ENCODE data around the gene PLIN3.
"Not testable (repeated sequence)": the region's sequence is repeated elsewhere in the genome, so short reads cannot be mapped to it uniquely, and the experiment has no call there.

PLIN3 gene

DNA sequence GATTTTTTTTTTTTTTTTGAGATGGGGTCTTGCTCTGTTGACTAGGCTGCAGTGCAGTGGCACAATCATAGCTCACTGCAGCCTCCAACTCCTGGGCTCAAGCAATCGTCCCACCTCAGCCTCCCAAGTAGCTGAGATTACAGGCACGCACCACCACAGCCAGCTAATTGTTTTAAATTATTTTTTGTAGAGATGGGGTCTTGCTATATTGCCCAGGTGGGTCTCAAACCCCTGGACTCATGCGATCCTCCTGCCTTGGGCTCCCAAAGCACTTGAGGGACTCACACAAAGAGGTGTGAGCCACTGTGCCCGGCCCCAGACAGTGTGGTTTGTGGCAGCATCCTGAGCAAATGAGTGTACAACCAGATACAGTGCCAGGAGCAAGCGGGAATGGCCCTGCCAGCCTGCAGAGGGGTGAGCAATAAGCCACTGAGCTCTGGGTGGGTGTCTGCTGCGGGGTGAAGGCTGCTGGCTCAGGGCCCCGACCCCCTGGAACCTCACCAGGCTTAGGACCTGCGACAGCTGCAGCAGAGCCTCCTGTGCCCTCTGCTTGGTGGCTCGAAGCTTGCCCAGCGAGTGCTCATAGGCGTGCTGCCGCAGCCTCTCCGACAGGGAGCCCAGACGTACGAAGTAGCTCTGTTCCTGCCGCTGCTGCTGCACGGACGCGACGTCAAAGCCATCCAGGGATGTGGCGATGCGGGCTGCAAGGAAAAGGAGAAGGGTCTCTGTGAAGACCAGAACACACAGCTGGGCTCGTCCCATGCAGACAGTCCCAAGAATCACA, 20.1 kb downstream of the PLIN3 start:
- no peak for DNase-seq (ENCODE audit: low spot score)

DNA sequence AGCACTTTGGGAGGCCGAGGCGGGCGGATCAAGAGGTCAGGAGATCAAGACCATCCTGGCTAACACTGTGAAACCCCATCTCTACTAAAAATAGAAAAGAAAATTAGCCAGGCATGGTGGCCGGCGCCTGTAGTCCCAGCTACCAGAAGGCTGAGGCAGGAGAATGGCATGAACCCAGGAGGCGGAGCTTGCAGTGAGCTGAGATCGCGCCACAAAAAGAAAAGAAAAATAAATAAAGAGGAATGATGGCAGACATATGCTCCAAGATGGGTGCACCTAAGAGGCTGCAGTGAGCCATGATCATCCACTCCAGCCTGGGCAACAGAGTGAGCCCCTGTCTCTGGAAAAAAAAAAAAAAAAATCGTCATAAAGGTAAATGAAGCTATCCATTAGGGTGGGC, 21.5 kb downstream of the PLIN3 start:
- DNase-seq (ENCODE audit: low spot score) = peak; percentile 66

DNA sequence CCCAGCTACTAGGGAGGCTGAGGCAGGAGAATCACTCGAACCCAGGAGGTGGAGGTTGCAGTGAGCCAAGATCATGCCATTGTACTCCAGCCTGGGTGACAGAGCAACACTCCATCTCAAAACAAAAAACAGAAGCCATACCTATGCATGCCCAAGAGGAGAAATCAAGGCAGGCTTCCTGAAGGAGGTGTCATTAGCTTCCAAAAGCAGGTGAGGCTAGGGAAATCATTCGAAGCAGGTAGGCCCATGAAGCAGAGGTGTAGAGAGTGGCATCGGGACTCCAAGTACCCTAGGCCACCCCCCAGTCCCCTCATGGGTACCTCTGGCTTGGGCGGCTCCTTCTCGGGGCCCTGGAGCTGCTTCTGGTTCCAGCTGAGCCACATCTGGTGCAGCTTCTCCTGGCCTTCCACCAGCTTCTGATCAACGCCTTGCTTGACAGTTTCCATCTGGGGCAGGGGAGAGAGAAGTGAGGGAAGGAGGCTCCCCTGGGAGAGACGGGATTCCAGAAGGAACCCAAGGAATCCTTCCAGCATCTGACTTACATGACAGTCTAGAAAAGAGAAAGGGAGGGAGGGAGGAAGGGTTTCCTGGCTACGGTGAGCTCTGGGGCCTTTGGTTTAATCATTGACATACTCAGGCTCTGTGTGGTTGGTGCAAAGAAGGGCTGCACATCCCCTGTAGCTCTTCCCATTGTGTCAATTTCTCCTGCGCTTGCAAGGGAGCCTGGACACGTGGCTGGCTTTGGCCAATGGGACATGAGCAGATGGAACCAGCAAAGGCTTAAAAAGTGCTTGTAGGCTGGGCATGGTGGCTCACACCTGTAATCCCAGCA, 22.9 kb downstream of the PLIN3 start:
- peak; percentile 90 for DNase-seq (ENCODE audit: low spot score)

DNA sequence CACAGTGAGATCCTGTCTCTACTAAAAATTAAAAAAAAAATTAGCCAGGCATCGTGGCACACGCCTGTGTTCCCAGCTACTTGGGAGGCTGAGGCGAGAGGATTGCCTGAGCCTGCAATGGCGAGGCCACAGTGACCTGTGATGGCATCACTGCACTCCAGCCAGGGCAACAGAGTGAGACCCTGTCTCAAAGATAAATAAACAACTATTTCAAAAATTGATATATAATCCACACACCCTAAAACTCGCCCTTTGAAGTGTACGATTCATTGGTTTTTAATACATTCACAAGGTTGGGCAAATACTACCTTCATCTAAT, 23.9 kb downstream of the PLIN3 start:
- no peak for DNase-seq (ENCODE audit: low spot score)

DNA sequence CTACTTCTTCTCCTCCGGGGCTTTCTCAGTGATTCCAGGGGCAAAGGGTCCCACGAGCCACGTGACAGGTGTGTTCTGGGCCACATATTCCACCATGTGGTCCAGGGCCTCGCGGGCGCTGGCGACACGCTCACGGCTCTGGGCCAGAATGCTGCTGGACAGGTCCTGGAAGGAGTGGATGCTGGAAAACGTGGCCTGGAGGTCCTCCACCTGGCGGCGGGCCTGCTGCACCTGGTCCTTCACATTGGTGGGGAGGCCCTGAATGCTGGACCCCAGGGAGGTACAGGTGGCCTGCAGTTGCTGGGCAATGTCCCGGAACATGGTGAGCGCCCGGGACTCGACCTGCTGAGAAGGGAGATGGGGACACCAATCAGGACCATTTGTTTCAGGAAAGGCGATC, 28.3 kb downstream of the PLIN3 start:
- DNase-seq (ENCODE audit: low spot score) = no peak

DNA sequence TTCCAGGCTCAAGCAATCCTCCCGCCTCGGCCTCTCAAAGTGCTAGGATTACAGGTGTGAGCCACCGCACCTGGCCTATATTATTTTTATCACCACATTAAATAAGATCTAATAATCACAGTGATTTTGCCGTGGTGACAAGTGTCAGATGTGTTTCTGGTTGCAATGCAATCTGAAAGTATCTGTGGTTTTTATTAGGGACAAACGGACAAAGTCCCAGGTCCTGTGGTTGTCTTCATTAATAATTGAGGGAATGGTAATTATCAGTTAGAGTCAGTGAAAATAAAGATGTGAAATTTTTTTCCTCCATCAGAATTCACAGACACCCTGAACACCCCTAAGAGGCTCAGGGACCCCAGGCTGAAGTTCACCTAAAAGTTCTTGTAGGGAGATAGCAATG, 34.7 kb downstream of the PLIN3 start:
- DNase-seq (ENCODE audit: low spot score) = no peak

DNA sequence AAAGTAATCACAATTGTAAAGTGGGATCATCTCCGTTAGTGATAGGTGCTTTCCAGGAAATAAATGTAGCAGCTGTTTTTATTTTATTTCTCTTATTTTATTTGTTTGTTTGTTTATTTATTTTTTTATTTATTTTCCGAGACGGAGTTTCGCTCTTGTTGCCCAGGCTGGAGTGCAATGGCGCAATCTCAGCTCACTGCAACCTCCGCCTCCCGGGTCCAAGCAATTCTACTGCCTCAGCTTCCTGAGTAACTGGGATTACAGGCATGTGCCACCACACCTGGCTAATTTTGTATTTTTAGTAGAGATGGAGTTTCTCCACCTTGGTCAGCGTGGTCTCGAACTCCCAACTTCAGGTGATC, 35.5 kb downstream of the PLIN3 start:
- not testable (repeated sequence) for DNase-seq (ENCODE audit: low spot score)

DNA sequence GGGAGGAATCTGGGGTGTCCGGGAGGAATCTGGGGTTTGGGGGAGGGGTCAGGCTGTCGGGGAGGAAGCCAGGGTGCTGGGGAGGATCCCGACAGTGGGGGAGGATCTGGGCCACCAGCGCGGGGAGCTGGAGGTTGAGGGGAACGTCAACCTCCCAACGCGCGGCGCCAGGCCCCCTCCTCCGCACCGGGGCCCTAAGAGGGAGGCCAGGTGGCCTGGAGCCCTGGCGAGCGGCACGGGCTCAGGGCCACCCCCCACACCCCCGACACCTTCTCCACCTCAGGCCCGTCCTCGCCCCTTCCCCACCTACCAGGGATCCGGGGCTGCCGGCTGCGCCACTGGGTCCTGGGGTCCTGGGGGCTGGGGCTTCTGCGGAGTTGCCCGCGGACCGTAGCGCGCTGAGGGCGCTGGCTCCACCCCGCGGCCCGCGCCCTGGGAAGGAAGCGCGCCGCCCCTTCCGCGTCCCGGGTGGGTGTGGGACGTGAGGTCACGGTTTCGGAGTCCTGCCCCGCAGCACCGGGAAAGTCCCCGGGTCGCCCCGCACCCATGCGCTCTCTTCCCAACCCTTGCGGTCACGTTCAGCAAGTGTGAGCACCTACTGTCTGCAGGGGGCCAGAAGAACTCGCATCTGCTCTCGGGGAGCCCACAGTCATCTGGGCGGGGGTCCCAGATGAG, 36.0 kb downstream of the PLIN3 start, which contains the start of gene TICAM1:
TSS of gene TICAM1 (minus strand) at position 409 of the 675 bp plus-strand sequence. CDS start 13,335 bp downstream, outside the sequence.
- DNase-seq (ENCODE audit: low spot score) = peak; percentile 87

DNA sequence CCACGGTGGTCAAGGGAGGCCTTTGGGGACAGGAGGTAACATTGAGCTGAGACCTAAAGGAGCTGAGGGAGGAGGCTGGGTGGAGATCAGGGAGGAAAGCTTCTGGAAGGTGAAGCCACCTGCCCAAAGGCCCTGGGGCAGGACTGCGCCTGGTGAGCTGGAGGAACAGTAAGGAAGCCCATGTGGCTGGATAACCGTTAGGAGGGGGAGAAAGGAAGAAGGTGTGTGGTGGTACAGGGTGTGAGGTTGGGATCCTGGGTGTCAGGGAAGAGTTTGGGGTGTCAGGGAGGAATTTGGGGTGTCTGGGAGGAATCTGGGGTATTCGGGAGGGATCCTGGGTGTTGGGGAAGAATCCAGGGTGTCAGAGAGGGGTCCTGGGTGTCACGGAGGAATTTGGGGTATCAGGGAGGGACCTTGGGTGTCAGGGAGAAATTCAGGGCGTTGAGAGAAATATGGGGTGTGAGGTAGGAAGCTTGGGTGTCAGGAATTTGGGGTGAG, 36.6 kb downstream of the PLIN3 start:
- peak; percentile 16 for DNase-seq (ENCODE audit: low spot score)

DNA sequence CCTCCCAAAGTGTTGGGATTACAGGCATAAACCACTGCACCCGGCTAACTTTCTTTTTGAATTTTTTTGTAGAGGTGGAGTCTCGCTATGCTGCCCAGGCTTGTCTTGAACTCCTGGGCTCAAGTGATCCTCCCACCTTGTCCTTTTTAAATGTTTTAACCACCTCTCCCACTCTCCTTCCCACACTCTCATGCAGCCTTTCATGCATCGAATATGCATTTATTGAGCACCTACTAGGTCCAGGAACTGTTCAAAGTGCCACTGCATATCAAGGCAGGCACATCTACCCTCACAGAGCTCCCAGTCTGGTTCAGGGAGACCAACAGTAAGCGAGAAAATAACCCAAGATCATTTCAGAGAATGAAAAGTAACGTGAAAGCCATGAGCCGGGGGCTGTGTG, 37.1 kb downstream of the PLIN3 start:
- DNase-seq (ENCODE audit: low spot score) = no peak

DNA sequence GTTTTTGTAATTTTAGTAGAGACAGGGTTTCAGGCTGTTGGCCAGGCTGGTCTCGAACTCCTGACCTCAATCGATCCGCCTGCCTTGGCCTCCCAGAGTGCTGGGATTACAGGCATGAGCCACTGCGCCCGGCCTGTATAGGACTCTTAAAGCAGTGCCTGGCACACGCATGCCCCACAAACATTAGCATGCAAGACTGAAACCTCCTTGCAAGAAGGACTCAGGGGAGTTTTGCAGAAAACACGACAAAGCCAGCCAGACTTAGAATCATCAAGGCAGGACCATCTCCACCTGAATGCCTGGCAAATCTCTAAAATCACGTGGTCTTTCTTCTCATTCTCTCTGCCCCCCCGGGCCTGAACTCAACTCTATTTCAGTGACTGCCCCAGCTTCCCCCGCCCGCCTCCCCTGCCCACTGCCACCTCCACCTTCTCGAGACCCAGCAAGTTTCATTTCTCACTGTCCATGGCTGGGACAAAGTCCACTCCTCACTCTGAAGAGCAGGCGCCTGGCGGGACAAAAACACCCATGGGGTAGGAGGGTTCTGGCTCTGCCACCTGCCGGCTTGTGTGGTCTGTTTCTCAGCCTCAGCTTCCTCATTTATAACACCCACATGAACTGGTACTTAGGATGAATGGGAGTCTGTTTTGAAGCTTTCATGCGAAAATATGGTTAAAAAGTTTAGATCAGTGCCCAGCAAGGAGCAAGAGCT, 38.3 kb downstream of the PLIN3 start:
- peak; percentile 54 for DNase-seq (ENCODE audit: low spot score)

DNA sequence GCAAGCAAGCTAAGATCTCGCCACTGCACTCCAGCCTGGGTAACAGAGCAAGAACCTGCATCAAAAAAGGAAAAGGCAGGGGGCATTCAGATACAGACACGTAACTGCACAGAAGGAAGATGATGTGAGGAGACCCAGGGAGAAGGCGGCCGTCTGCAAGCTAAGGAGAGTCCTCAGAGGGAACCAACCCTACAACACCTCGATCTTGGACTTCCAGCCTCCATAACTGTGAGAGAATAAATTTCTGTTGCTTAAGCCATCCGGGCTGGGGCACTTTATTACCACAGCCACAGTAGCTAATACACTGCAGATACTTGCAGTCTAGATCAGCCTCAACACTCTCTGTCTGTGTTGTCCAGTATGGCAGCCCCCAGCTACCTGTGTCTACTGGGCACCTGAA, 43.9 kb downstream of the PLIN3 start:
- DNase-seq (ENCODE audit: low spot score) = no peak

DNA sequence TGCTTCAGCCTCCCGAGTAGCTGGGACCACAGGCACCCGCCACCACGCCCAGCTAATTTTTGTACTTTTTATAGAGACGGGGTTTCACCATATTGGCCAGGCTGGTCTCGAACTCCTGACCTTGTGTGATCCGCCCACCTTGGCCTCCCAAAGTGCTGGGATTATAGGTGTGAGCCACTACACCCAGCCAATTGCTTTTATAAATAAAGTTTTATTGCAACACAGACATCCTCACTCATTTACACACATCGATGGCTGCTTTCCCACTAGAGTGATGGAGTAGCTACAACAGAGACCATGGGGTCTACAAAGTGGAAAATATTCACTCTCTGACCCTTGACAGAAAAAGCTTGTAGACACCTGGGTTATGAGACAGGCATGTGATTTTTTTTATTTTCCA, 45.1 kb downstream of the PLIN3 start:
- not testable (repeated sequence) for DNase-seq (ENCODE audit: low spot score)

DNA sequence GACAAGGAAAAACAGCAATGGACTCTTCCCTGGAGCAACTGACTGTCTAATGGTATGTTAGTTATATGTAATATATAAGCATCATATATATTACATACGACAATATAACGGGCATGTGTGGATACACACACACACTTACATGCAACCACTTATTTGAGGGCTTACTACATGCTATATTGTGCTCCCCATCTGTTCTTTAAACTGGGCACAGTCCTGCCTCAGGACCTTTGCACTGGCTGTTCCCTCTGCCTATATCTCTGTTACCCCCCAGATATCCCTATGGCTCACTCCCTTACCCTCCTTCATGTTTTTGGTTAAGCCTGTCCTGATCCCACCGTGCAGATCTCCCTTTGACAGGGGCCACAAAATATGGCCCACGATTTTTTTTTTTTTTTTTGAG, 46.2 kb downstream of the PLIN3 start:
- DNase-seq (ENCODE audit: low spot score) = no peak

DNA sequence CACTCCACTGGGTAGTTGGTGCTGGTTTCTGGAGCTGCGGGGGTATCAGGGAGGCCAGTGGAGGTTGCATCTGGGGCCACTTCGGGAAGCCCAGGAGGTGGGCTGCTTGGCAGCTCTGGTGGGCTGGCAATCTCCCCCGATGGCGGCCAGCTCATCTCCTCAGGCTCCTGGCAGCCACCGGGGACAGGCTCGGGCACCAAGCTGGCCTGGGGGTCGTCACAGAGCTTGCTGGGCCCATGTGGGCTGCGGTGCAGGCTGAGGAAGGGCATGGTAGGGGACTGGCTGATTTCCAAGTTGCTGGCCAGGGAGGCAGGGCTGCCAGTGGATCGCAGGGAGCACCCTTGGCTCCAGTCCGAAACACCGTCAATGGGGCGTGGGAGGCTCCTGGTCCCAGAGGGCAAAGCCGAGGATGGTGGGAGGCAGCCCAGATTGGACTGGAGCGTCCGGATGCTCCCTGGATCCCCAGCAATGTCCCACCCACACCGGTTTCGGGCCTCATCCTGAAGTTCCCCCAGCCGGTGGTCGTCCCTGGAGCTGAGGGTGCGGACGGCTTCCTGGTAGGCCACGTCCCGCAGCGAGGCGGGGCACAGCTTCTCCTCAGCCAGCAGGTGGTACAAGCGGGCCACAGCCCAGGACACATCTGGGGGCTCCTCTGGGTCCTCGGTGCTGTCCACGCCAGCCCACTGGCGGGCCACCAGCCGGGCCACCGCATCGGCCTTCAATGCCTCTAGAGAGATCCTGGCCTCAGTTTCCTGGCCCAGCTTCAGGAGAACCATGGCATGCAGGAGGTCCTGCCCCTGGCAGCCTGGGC, 49.8 kb downstream of the PLIN3 start:
- DNase-seq (ENCODE audit: low spot score) = no peak

DNA sequence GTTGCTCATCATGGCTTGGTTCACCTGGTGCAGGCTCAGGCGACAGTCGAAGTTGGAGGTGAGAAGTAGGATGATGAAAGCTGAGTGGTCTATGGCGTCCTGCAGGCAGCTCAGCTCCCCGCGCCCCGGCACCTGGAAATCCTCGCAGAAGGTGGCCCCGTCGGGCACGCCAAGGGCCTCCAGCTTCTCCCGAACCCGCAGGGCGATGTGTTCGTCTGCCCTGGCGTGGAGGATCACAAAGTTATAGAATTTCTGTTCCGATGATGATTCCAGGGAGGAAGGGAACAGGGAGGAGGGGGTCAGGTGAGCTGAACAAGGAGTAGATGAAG, 50.6 kb downstream of the PLIN3 start:
- no peak for DNase-seq (ENCODE audit: low spot score)

DNA sequence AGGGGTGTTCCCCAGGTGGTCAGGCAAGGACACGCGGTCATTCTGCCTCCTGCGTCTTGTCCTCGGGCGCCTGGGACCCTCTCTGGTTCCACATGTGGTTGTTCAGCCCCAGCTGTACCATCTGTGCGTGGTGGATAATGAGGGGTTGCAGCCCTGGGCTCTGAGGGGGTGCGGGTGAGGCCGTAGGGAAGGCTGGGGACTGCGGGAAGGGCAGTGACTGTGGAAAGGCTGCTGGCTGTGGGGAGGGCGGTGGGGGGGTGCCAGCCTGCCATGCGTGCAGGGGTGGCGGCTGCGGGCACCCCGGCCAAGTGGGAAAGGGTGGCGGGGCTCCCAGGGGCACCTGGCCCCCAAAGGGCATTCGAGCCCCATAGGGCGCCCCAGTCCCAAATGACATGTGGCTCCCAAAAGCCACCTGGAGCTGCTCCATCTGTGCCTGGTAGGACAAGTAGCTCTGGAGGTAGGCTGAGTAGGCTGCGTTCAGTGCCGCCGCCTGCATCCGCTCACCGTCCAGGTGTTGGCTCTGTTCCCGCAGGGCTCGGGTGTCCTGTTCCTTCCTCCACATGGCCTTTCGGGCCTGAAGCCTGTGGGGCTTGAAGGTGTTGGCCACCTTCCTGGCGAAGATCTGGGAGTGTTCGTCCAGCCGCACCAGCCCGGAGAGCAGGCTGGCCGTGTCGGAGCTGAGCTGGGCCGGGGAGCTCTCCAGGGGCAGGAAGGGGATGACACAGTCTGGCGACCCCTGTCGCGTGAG, 51.1 kb downstream of the PLIN3 start:
- no peak for DNase-seq (ENCODE audit: low spot score)

DNA sequence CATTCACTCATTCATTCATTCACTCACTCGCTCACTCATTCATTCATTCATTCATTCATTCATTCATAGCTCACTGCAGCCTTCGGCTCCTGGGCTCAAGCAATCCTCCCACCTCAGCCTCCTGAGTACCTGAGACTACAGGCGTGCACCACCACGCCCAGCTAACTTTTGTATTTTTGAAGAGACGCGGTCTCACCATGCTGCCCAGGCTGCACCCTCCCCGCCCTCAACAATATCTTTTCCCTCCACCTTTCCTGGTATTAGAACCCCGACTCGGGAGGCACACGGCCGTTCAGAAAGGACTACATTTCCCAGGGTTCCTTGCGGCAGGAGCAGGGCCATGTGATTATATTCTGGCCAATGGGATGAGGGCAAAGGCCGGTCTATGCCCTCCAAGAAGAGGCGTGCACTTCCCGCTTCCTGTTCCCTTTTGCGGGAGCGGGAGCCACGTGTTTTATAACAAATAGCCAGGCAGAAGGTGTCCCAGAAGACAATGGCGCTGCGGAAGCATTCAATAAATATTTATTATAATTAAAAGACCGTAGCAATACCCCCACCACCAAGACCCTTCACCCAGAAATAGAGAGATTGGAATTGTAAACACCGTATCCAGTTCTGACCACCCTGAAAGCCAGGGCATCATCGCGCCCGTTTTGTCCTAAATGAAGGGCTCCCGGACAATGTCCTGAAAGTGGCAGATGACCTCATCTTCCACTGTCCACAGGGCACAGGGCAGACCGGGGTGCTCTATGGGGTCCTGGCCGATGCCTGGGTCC, 51.9 kb downstream of the PLIN3 start:
- peak; percentile 84 for DNase-seq (ENCODE audit: low spot score)

DNA sequence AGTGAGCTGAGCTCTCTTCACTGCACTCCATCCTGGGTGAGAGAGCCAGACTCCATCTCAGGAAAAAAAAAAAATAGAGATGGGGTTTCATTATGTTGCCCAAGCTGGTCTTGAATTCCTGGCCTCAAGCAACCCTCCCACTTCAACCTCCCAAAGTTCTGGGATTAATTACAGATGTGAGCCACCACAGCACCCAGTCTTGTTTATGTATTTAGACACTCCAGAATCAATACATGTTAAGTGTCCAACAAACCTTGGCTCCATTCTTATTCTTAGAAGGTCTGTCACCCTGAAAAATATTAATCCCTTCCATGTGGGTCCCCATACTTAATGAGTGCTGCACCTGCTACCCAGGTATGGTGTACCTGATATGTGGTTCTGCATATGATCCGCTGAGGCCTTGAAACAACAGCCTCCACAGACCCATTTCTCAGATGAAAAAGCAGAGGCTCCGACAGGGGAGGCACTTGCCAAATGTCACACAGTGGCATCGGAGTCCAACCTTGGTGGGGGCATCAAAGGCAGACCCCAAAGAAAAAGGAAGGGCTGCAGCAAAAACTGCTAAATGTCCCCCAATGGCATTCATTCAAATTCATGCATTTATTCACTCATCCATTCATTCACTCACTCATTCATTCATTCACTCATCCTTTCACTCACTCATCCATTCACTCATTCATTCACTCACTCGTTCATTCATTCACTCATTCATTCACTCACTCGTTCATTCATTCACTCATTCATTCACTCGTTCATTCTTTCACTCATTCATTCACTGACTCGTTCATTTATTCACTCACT, 52.6 kb downstream of the PLIN3 start:
- peak; percentile 15 for DNase-seq (ENCODE audit: low spot score)

Measured in kidney tubule cell (primary cell).